HepG2 (cell line): ENCODE data around the gene SENP5. TPM values are rescaled to one million over a fixed set of nuclear protein-coding genes. Genes with fewer than 3 reads are reported as not detected.

ENCODE experiments used
- ESRRA ChIP-seq: sonication (generic); formaldehyde crosslinking; IDR thresholded peaks from 2 replicates; pipeline ENCODE4 v1.5.1; 2020; ENCODE audit warnings: mild to moderate bottlenecking, low read depth, missing genetic modification reagents
- FOXA3 ChIP-seq: IDR thresholded peaks from 2 replicates; pipeline ENCODE4 v1.6.1; 2016; ENCODE audit warnings: missing genetic modification reagents, missing compliant biosample characterization
- HINFP ChIP-seq: sonication (generic); formaldehyde crosslinking; IDR thresholded peaks from 2 replicates; pipeline ENCODE4 v1.4.0; 2020; ENCODE audit warnings: low read depth, mild to moderate bottlenecking, missing genetic modification reagents
- LCORL ChIP-seq, 2 experiments: fragments of 450-650 bp in 1 of 2; sonication (generic) in 1 of 2; formaldehyde crosslinking in 1 of 2; IDR thresholded peaks; 2 replicates each; pipeline versions ENCODE4 v1.5.0 to v1.6.1; 2017 to 2020; ENCODE audit warnings: antibody characterized with exemption in 1 of 2, missing genetic modification reagents in 1 of 2
- MAFK ChIP-seq, 2 experiments: IDR thresholded peaks in 1 of 2; conservative IDR thresholded peaks in 1 of 2; 2 replicates each; pipeline ENCODE4 v1.6.1; 2011; ENCODE audit warnings: improper control_type of control experiment in 2 of 2, low read length in 2 of 2
- NBN ChIP-seq: fragments of 450-650 bp; conservative IDR thresholded peaks from 2 replicates; pipeline ENCODE4 v1.6.1; 2017
- TBX2 ChIP-seq: sonication (generic); formaldehyde crosslinking; IDR thresholded peaks from 2 replicates; pipeline ENCODE4 v1.5.0; 2020; ENCODE audit warnings: missing genetic modification reagents, mild to moderate bottlenecking, borderline replicate concordance
- YEATS4 ChIP-seq: sonication (generic); formaldehyde crosslinking; IDR thresholded peaks from 2 replicates; pipeline ENCODE4 v1.4.0; 2020; ENCODE audit warnings: missing genetic modification reagents, borderline replicate concordance
- ZFY ChIP-seq: sonication (generic); formaldehyde crosslinking; IDR thresholded peaks from 2 replicates; pipeline ENCODE4 v1.4.0; 2020; ENCODE audit warnings: missing genetic modification reagents
- ZNF12 ChIP-seq: sonication (generic); formaldehyde crosslinking; IDR thresholded peaks from 2 replicates; pipeline ENCODE4 v1.5.0; 2020; ENCODE audit warnings: missing genetic modification reagents
- ZNF34 ChIP-seq: sonication (generic); formaldehyde crosslinking; IDR thresholded peaks from 2 replicates; pipeline ENCODE4 v1.4.0; 2020; ENCODE audit warnings: mild to moderate bottlenecking, missing genetic modification reagents, borderline replicate concordance
- ZNF598 ChIP-seq: sonication (generic); formaldehyde crosslinking; IDR thresholded peaks from 2 replicates; pipeline ENCODE4 v1.5.1; 2020; ENCODE audit warnings: mild to moderate bottlenecking, missing genetic modification reagents, borderline replicate concordance
- ZNF619 ChIP-seq: sonication (generic); formaldehyde crosslinking; IDR thresholded peaks from 2 replicates; pipeline ENCODE4 v1.4.0; 2020; ENCODE audit warnings: mild to moderate bottlenecking, missing genetic modification reagents
- ZNF766 ChIP-seq: sonication (generic); formaldehyde crosslinking; IDR thresholded peaks from 2 replicates; pipeline ENCODE4 v1.5.0; 2020; ENCODE audit warnings: missing genetic modification reagents, borderline replicate concordance
- ZNF768 ChIP-seq: sonication (generic); formaldehyde crosslinking; IDR thresholded peaks from 2 replicates; pipeline ENCODE4 v1.4.0; 2020; ENCODE audit warnings: missing genetic modification reagents
- ZNF841 ChIP-seq: sonication (generic); formaldehyde crosslinking; IDR thresholded peaks from 2 replicates; pipeline ENCODE4 v1.8.1; 2023; ENCODE audit warnings: missing genetic modification reagents, borderline replicate concordance
- polyA plus RNA-seq, 8 experiments: library from polyadenylated mRNA; depleted of rRNA in 3 of 8; stranded (reverse) in 7 of 8; unstranded in 1 of 8; fragments of >200 nt; fragmentation: Illumina TruSeq in 4 of 8; extraction: Trizol in 4 of 8; gene quantifications; 2 replicates each; pipeline versions ENCODE4 v1.2.1 to v1.2.3, GENCODE V29; 2011 to 2016; ENCODE audit warnings: low read depth in 4 of 8, missing spikeins in 1 of 8, mixed read lengths in 1 of 8; ENCODE audit not compliant: insufficient read depth in 1 of 8
- total RNA-seq, 5 experiments: library from RNA; depleted of rRNA; stranded (reverse); fragments of >200 nt; fragmentation: Illumina TruSeq; extraction: Trizol; gene quantifications; 2 replicates each; pipeline ENCODE4 v1.2.3, GENCODE V29; 2016; ENCODE audit warnings: low read depth in 1 of 5
- TF ChIP-seq, protein P1 (sequence below): sonication (generic); formaldehyde crosslinking; IDR thresholded peaks from 2 replicates; pipeline ENCODE4 v1.5.0; 2020; ENCODE audit warnings: mild to moderate bottlenecking, missing genetic modification reagents
- TF ChIP-seq, protein P2 (sequence below): sonication (generic); IDR thresholded peaks from 2 replicates; pipeline ENCODE4 v1.6.1; 2016; ENCODE audit warnings: low read depth, borderline replicate concordance
- TF ChIP-seq, protein P3 (sequence below): sonication (generic); formaldehyde crosslinking; IDR thresholded peaks from 2 replicates; pipeline ENCODE4 v1.5.1; 2020; ENCODE audit warnings: mild to moderate bottlenecking, moderate library complexity, missing genetic modification reagents
- TF ChIP-seq, protein P4 (sequence below): sonication (generic); formaldehyde crosslinking; IDR thresholded peaks from 2 replicates; pipeline ENCODE4 v1.8.0; 2022; ENCODE audit warnings: mild to moderate bottlenecking, missing genetic modification reagents; ENCODE audit not compliant: insufficient replicate concordance

SENP5 gene
- total and polyA plus RNA-seq, 2 of the 13 experiments (the other 11 are each of a cell fraction or from before 2014, with no cell fraction given) = 17.6 to 30.9 TPM

DNA sequence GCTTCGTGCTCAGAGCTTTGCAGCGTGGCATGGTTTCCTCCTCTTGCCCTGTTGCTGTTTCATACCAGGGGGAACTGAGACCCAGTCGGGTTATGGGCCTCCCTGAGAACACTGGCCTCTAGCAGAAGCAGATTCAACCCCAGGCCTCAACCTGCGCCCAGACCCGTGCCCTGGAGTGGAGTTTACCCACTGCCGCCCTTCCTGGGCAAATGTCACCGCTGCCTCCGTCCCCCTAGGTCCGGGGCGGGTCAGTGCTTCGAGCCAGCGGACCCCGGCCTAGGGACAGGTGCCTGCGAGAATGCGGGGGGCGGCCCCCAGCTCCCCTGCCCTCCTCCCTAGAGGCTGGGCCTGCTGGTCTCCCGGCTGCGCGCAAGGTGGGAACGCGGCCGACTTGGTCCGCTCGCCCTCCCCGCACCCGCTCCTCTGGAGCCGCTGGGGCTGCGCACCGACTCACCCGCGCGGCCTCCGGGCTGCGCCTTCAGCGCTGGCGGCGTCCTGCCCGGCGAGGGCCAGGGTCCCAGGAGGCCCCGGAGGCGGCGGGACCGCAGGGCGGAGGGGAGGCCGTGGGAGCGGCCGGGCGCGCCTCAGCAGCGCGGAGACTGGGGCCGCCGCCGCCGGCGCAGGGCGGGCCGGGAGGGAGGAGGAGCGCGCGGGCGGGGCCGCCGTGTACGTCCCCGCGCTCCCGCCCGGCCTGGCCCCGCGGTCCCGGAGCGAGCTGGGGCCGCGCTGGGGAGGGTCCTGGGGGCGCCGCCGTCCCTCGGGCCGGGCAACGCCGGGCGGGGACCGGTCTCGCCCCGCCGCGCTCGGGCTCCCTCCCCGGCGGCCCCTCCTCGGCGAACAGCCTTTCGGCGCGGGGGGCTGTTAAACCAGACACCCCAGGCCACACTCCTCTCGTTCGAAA is 100.8 kb downstream of the SENP5 start, which contains the start of gene PIGZ (continued):
- no peak for TF ChIP-seq LCORL (IDR thresholded peaks at IDR 0.05)
- TF ChIP-seq LCORL (CRISPR knock-in tag; IDR thresholded peaks at IDR 0.05) = no peak
- peak; percentile 15; the same call in 1 of the 2 replicates for TF ChIP-seq ESRRA (CRISPR knock-in tag)
- TF ChIP-seq, protein P1, sequence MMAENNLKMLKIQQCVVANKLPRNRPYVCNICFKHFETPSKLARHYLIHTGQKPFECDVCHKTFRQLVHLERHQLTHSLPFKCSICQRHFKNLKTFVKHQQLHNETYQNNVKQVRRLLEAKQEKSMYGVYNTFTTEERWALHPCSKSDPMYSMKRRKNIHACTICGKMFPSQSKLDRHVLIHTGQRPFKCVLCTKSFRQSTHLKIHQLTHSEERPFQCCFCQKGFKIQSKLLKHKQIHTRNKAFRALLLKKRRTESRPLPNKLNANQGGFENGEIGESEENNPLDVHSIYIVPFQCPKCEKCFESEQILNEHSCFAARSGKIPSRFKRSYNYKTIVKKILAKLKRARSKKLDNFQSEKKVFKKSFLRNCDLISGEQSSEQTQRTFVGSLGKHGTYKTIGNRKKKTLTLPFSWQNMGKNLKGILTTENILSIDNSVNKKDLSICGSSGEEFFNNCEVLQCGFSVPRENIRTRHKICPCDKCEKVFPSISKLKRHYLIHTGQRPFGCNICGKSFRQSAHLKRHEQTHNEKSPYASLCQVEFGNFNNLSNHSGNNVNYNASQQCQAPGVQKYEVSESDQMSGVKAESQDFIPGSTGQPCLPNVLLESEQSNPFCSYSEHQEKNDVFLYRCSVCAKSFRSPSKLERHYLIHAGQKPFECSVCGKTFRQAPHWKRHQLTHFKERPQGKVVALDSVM (CRISPR knock-in tag) = peak; percentile 16; the same call in 1 of the 2 replicates
- TF ChIP-seq TBX2 (CRISPR knock-in tag) = peak; percentile 40; the same call in 1 of the 2 replicates
- TF ChIP-seq ZNF766 (CRISPR knock-in tag) = peak; percentile 10; the same call in 1 of the 2 replicates
- TF ChIP-seq ZNF34 = no peak
- TF ChIP-seq, protein P2, sequence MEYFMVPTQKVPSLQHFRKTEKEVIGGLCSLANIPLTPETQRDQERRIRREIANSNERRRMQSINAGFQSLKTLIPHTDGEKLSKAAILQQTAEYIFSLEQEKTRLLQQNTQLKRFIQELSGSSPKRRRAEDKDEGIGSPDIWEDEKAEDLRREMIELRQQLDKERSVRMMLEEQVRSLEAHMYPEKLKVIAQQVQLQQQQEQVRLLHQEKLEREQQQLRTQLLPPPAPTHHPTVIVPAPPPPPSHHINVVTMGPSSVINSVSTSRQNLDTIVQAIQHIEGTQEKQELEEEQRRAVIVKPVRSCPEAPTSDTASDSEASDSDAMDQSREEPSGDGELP = no peak
- TF ChIP-seq ZNF598 (CRISPR knock-in tag) = no peak
- TF ChIP-seq NBN = no peak
- 0 out of 2 replicates have a peak, but pooled peaks have one; percentile 8 for TF ChIP-seq FOXA3 (CRISPR knock-in tag)
- TF ChIP-seq, protein P3, sequence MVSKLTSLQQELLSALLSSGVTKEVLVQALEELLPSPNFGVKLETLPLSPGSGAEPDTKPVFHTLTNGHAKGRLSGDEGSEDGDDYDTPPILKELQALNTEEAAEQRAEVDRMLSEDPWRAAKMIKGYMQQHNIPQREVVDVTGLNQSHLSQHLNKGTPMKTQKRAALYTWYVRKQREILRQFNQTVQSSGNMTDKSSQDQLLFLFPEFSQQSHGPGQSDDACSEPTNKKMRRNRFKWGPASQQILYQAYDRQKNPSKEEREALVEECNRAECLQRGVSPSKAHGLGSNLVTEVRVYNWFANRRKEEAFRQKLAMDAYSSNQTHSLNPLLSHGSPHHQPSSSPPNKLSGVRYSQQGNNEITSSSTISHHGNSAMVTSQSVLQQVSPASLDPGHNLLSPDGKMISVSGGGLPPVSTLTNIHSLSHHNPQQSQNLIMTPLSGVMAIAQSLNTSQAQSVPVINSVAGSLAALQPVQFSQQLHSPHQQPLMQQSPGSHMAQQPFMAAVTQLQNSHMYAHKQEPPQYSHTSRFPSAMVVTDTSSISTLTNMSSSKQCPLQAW (CRISPR knock-in tag) = peak; percentile 63; the same call in 1 of the 2 replicates
- TF ChIP-seq ZFY (CRISPR knock-in tag) = peak; percentile 78
- TF ChIP-seq MAFK (conservative IDR thresholded peaks at IDR 0.05 in 1 of 2, IDR thresholded peaks at IDR 0.05 in 1 of 2; ENCODE audit: low read length in 2 of 2) = no peak
- 0 out of 2 replicates have a peak, but pooled peaks have one; percentile 43 for TF ChIP-seq HINFP (CRISPR knock-in tag)
- no peak; the same call in 1 of the 2 replicates for TF ChIP-seq YEATS4 (CRISPR knock-in tag)
- peak; percentile 28; the same call in 1 of the 2 replicates for TF ChIP-seq ZNF12
- TF ChIP-seq ZNF768 (CRISPR knock-in tag) = peak; percentile 38; the same call in 1 of the 2 replicates
- no peak; the same call in 1 of the 2 replicates for TF ChIP-seq ZNF841
- TF ChIP-seq, protein P4, sequence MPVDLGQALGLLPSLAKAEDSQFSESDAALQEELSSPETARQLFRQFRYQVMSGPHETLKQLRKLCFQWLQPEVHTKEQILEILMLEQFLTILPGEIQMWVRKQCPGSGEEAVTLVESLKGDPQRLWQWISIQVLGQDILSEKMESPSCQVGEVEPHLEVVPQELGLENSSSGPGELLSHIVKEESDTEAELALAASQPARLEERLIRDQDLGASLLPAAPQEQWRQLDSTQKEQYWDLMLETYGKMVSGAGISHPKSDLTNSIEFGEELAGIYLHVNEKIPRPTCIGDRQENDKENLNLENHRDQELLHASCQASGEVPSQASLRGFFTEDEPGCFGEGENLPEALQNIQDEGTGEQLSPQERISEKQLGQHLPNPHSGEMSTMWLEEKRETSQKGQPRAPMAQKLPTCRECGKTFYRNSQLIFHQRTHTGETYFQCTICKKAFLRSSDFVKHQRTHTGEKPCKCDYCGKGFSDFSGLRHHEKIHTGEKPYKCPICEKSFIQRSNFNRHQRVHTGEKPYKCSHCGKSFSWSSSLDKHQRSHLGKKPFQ (CRISPR knock-in tag) = peak; percentile 42
- TF ChIP-seq ZNF619 = peak; percentile 76; the same call in 1 of the 2 replicates
